Measurements from ENCODE around the gene ZNF180.

GRCh38 chr19:44549507-44549906 is 49.2 kb upstream of the ZNF180 start:
- TF ChIP-seq CTCF (tag by site-specific recombination; IDR thresholded peaks at IDR 0.05) = no peak
- TF ChIP-seq ZNF747 (tag by site-specific recombination; IDR thresholded peaks at IDR 0.05) = no peak
